GM19438 (cell line): ENCODE results near the gene NRP2.

ENCODE experiments used
- ATAC-seq: cut with Tn5 transposase; IDR thresholded peaks from one replicate; pipeline ENCODE4 v1.9.1; 2021; ENCODE audit warnings: low read depth; ENCODE audit not compliant: unreplicated experiment

Gene NRP2

GRCh38 chr2:205836477-205837221 lies 154.3 kb downstream of the NRP2 start:
- no peak for ATAC-seq

GRCh38 chr2:205837663-205838062 lies 155.4 kb downstream of the NRP2 start:
- ATAC-seq: no peak

- ATAC-seq: no peak
Measured at GRCh38 chr2:205845446-205845845, 163.1 kb downstream of the NRP2 start.
